ENCODE results near the gene SRC. TPM values are rescaled to one million over a fixed set of nuclear protein-coding genes. Genes with fewer than 3 reads are reported as not detected.

SRC gene
- total RNA-seq, 1 donor from 2014 or later: 37.8 TPM

GRCh38 chr20:37355252-37356180, 9.6 kb downstream of the SRC start:
- TF ChIP-seq CTCF (conservative IDR thresholded peaks at IDR 0.05; ENCODE audit: low read depth, low read length): no peak
- H3K4me3 ChIP-seq (ENCODE audit: low read depth, low read length): no peak overlapping the region
- no peak for DNase-seq (ENCODE audit: low read depth)

- DNase-seq (ENCODE audit: low read depth): no peak
- no peak for TF ChIP-seq CTCF (conservative IDR thresholded peaks at IDR 0.05; ENCODE audit: low read depth, low read length)
- H3K4me3 ChIP-seq (ENCODE audit: low read depth, low read length): no peak overlapping the region
Observed at GRCh38 chr20:37356387-37356786, 10.4 kb downstream of the SRC start.

- no peak for TF ChIP-seq CTCF (conservative IDR thresholded peaks at IDR 0.05; ENCODE audit: low read depth, low read length)
- H3K4me3 ChIP-seq (ENCODE audit: low read depth, low read length): no peak overlapping the region
- DNase-seq (ENCODE audit: low read depth): no peak
Observed at GRCh38 chr20:37356961-37357371, 11.0 kb downstream of the SRC start.

- TF ChIP-seq CTCF (conservative IDR thresholded peaks at IDR 0.05; ENCODE audit: low read depth, low read length): no peak
- no peak overlapping the region for H3K4me3 ChIP-seq (ENCODE audit: low read depth, low read length)
Observed at GRCh38 chr20:37357481-37358365, 11.8 kb downstream of the SRC start.

GRCh38 chr20:37358366-37359150, 12.6 kb downstream of the SRC start:
- no peak for DNase-seq (ENCODE audit: low read depth)
- H3K4me3 ChIP-seq (ENCODE audit: low read depth, low read length): no peak overlapping the region

More at GRCh38 chr20:37357481-37358365, 11.8 kb downstream of the SRC start:
- no peak for DNase-seq (ENCODE audit: low read depth)

More at GRCh38 chr20:37358366-37359150, 12.6 kb downstream of the SRC start:
- no peak for TF ChIP-seq CTCF (conservative IDR thresholded peaks at IDR 0.05; ENCODE audit: low read depth, low read length)

Data from epithelial cell of proximal tubule (primary cell).